Activated CD4-positive, alpha-beta T cell treated with anti-CD3 and anti-CD28 coated beads, Interleukin-10, Interleukin-2, amounts not matched to agents 100 ng/mL and 50 ng/mL, durations not matched to agents 16 hours and 8 hours (primary cell): ENCODE results near the gene SPAG8.

ENCODE experiments used
- DNase-seq: peaks from one replicate; pipeline ENCODE4 v3.0.0-alpha.2; 2020

Gene SPAG8

GRCh38 chr9:35808433-35808832 is 3.6 kb downstream of the SPAG8 start:
- DNase-seq: no peak

- no peak for DNase-seq
These were observed 6.0 kb downstream of the SPAG8 start for GRCh38 chr9:35806101-35806500.

GRCh38 chr9:35801328-35802128 is 10.5 kb downstream of the SPAG8 start:
- no peak for DNase-seq

- DNase-seq: no peak
These were observed 11.5 kb downstream of the SPAG8 start for GRCh38 chr9:35800530-35800929.

- DNase-seq: peak; percentile 63
These were observed 13.2 kb downstream of the SPAG8 start for GRCh38 chr9:35798658-35799374.

GRCh38 chr9:35797311-35798109 is 14.6 kb downstream of the SPAG8 start:
- DNase-seq: no peak

GRCh38 chr9:35795695-35796094 is 16.4 kb downstream of the SPAG8 start:
- no peak for DNase-seq

- no peak for DNase-seq
These were observed 18.6 kb downstream of the SPAG8 start for GRCh38 chr9:35793461-35793860.

GRCh38 chr9:35792826-35793225 is 19.2 kb downstream of the SPAG8 start:
- DNase-seq: no peak

- DNase-seq: no peak
These were observed 19.8 kb downstream of the SPAG8 start for GRCh38 chr9:35792024-35792813.

- DNase-seq: no peak
These were observed 20.7 kb downstream of the SPAG8 start, which contains the start of gene NPR2 for GRCh38 chr9:35791297-35791921. Gene NPR2, plus strand, starts transcription at chr9:35791591. Its CDS starts 818 bp downstream, at chr9:35792409.

GRCh38 chr9:35790385-35791296 is 21.4 kb downstream of the SPAG8 start:
- DNase-seq: peak; percentile 69

GRCh38 chr9:35790025-35790384 is 22.1 kb downstream of the SPAG8 start:
- DNase-seq: no peak

- DNase-seq: no peak
These were observed 22.5 kb downstream of the SPAG8 start for GRCh38 chr9:35789541-35789940.

- no peak for DNase-seq
These were observed 28.6 kb downstream of the SPAG8 start for GRCh38 chr9:35783418-35783817.

GRCh38 chr9:35781066-35781465 is 31.0 kb downstream of the SPAG8 start:
- no peak for DNase-seq

- DNase-seq: no peak
These were observed 33.6 kb downstream of the SPAG8 start for GRCh38 chr9:35778496-35778895.

GRCh38 chr9:35776018-35776417 is 36.0 kb downstream of the SPAG8 start:
- no peak for DNase-seq

GRCh38 chr9:35774907-35775635 is 37.0 kb downstream of the SPAG8 start:
- DNase-seq: no peak

- no peak for DNase-seq
These were observed 40.1 kb downstream of the SPAG8 start for GRCh38 chr9:35771943-35772342.
